ENCODE data around the gene NAV2. TPM values are rescaled to one million over a fixed set of nuclear protein-coding genes. Genes with fewer than 3 reads are reported as not detected.
A peak's percentile ranks its signal among the peaks of the same experiment; 100 is the strongest.
"Not testable (repeated sequence)": the region's sequence is repeated elsewhere in the genome, so short reads cannot be mapped to it uniquely, and the experiment has no call there.

The NAV2 gene
- total RNA-seq, 1 donor from 2014 or later, result 11.1 TPM

- FAIRE-seq (no peak), DNase-seq (ENCODE audit: low read depth) (no peak)
- H3K36me3 ChIP-seq (ENCODE audit: control insufficient read depth, insufficient read depth, low read length), result no peaks in the 10 kb centered on the region
- no peak for TF ChIP-seq CTCF (IDR thresholded peaks at IDR 0.05; ENCODE audit: insufficient read depth, low read length, severe bottlenecking)
- H3K27me3 ChIP-seq (ENCODE audit: control insufficient read depth, insufficient read depth, low read length), result no peaks in the 10 kb centered on the region
- no peak overlapping the region for H3K4me3 ChIP-seq (ENCODE audit: low read depth, low read length)
Measured at GRCh38 chr11:20004866-20005265, 292.2 kb downstream of the NAV2 start.

GRCh38 chr11:20005747-20006146, 293.1 kb downstream of the NAV2 start:
- no peak for FAIRE-seq
- DNase-seq (ENCODE audit: low read depth), result peak; percentile 81
- no peak overlapping the region for H3K4me3 ChIP-seq (ENCODE audit: low read depth, low read length)
- TF ChIP-seq CTCF (IDR thresholded peaks at IDR 0.05; ENCODE audit: insufficient read depth, low read length, severe bottlenecking), result no peak
- H3K36me3 ChIP-seq (ENCODE audit: control insufficient read depth, insufficient read depth, low read length), result no peaks in the 10 kb centered on the region
- H3K27me3 ChIP-seq (ENCODE audit: control insufficient read depth, insufficient read depth, low read length), result no peaks in the 10 kb centered on the region

GRCh38 chr11:20006618-20007017, 294.0 kb downstream of the NAV2 start:
- not testable (repeated sequence) for FAIRE-seq; H3K36me3 ChIP-seq (ENCODE audit: control insufficient read depth, insufficient read depth, low read length); H3K4me3 ChIP-seq (ENCODE audit: low read depth, low read length); H3K27me3 ChIP-seq (ENCODE audit: control insufficient read depth, insufficient read depth, low read length); DNase-seq (ENCODE audit: low read depth)

- no peaks in the 10 kb centered on the region for H3K36me3 ChIP-seq (ENCODE audit: control insufficient read depth, insufficient read depth, low read length)
- no peaks in the 10 kb centered on the region for H3K27me3 ChIP-seq (ENCODE audit: control insufficient read depth, insufficient read depth, low read length)
- no peak for TF ChIP-seq CTCF (IDR thresholded peaks at IDR 0.05; ENCODE audit: insufficient read depth, low read length, severe bottlenecking)
- DNase-seq (ENCODE audit: low read depth) (no peak), FAIRE-seq (no peak)
- no peak overlapping the region for H3K4me3 ChIP-seq (ENCODE audit: low read depth, low read length)
Measured at GRCh38 chr11:20007386-20007785, 294.7 kb downstream of the NAV2 start.

GRCh38 chr11:20008190-20008870, 295.7 kb downstream of the NAV2 start:
- TF ChIP-seq CTCF (IDR thresholded peaks at IDR 0.05; ENCODE audit: insufficient read depth, low read length, severe bottlenecking), result no peak
- no peak overlapping the region for H3K4me3 ChIP-seq (ENCODE audit: low read depth, low read length)
- no peaks in the 10 kb centered on the region for H3K27me3 ChIP-seq (ENCODE audit: control insufficient read depth, insufficient read depth, low read length)
- H3K36me3 ChIP-seq (ENCODE audit: control insufficient read depth, insufficient read depth, low read length), result no peaks in the 10 kb centered on the region
- no peak for FAIRE-seq
- no peak for DNase-seq (ENCODE audit: low read depth)

- Histone ChIP-seq H3K36me3 (ENCODE audit: control insufficient read depth, insufficient read depth, low read length) (no peaks in the 10 kb centered on the region), H3K27me3 (ENCODE audit: control insufficient read depth, insufficient read depth, low read length) (no peaks in the 10 kb centered on the region), H3K4me3 (ENCODE audit: low read depth, low read length) (no peak overlapping the region)
- no peak for FAIRE-seq
- DNase-seq (ENCODE audit: low read depth), result no peak
- no peak for TF ChIP-seq CTCF (IDR thresholded peaks at IDR 0.05; ENCODE audit: insufficient read depth, low read length, severe bottlenecking)
Measured at GRCh38 chr11:20008871-20009644, 296.4 kb downstream of the NAV2 start.

Data from bronchial epithelial cell (primary cell).